ENCODE data around the gene WDR33.

WDR33 gene

DNA sequence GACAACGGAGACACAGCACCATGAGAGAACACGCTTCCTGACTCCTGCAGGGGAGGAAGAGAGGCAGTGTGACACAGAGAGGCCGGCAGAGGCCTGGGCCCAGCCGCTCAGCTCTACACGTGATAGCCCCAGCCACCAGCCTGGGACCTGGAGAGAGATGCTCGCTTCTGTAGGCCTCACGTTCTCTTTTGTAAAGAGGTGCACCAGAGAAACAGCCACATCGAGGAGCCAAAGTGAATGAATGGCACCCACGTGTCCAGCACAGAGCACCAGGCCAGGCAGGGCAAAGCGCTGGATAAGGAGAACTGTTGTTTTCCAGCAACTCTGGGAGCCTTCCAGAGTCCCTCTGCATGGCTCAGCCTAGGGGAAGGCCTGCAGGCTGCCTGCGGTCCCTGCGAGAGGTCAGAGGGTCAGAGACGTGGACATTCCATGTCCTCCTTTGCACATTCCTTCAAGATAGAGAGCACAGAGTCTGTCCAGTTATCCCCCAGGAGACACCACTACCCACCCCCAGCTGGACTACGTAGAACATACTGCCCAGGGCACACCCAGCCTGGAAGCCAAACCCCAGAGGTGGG lies 149.8 kb downstream of the WDR33 start:
- H3K9me3 ChIP-seq (ENCODE audit: control insufficient read depth in 5 of 5, low read length in 5 of 5), result no peaks in the 10 kb centered on the region
- peak overlapping the region in 1 of 5 donors; percentile 28 for H3K9ac ChIP-seq (ENCODE audit: low read length in 5 of 5)
- H3K4me1 ChIP-seq (ENCODE audit: control insufficient read depth in 5 of 5, insufficient read depth in 5 of 5, low read length in 5 of 5), result peaks cover 15 to 92% (median 70%) of the 10 kb centered on the region in 5 donors
- H3K4me3 ChIP-seq (ENCODE audit: low read depth in 1 of 5, low read length in 5 of 5), result no peak overlapping the region
- peak overlapping the region; percentile 69 for H3K27ac ChIP-seq (ENCODE audit: low read depth, low read length)
- H3K36me3 ChIP-seq (ENCODE audit: control insufficient read depth in 5 of 5, insufficient read depth in 5 of 5, low read length in 5 of 5), result peaks cover 0 to 9% (median 3%) of the 10 kb centered on the region in 5 donors
- peaks cover 2 to 10% (median 6%) of the 10 kb centered on the region in 5 donors for H3K27me3 ChIP-seq (ENCODE audit: control insufficient read depth in 5 of 5, insufficient read depth in 4 of 5, low read length in 5 of 5)

DNA sequence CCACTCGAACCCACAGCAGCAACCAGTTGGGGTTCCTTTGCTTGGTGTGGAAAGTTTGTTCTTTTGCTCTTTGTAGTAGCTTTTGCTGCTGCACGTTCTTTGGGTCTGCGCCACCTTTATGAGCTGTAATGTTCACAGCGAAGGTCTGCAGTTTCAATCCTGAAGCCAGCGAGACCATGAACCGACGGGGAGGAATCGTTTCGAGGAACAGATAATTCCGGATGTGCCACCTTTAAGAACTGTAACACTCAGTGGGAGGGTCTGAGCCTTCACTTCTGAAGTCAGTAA lies 150.7 kb downstream of the WDR33 start:
- H3K9ac ChIP-seq (ENCODE audit: low read length in 5 of 5), result no peak overlapping the region
- no peaks in the 10 kb centered on the region for H3K9me3 ChIP-seq (ENCODE audit: control insufficient read depth in 5 of 5, low read length in 5 of 5)
- H3K4me1 ChIP-seq (ENCODE audit: control insufficient read depth in 5 of 5, insufficient read depth in 5 of 5, low read length in 5 of 5), result peaks cover 15 to 92% (median 70%) of the 10 kb centered on the region in 5 donors
- H3K27me3 ChIP-seq (ENCODE audit: control insufficient read depth in 5 of 5, insufficient read depth in 4 of 5, low read length in 5 of 5), result peaks cover 2 to 10% (median 6%) of the 10 kb centered on the region in 5 donors
- H3K36me3 ChIP-seq (ENCODE audit: control insufficient read depth in 5 of 5, insufficient read depth in 5 of 5, low read length in 5 of 5), result peaks cover 0 to 14% (median 3%) of the 10 kb centered on the region in 5 donors
- no peak overlapping the region for H3K4me3 ChIP-seq (ENCODE audit: low read depth in 1 of 5, low read length in 5 of 5)
- peak overlapping the region; percentile 72 for H3K27ac ChIP-seq (ENCODE audit: low read depth, low read length)

DNA sequence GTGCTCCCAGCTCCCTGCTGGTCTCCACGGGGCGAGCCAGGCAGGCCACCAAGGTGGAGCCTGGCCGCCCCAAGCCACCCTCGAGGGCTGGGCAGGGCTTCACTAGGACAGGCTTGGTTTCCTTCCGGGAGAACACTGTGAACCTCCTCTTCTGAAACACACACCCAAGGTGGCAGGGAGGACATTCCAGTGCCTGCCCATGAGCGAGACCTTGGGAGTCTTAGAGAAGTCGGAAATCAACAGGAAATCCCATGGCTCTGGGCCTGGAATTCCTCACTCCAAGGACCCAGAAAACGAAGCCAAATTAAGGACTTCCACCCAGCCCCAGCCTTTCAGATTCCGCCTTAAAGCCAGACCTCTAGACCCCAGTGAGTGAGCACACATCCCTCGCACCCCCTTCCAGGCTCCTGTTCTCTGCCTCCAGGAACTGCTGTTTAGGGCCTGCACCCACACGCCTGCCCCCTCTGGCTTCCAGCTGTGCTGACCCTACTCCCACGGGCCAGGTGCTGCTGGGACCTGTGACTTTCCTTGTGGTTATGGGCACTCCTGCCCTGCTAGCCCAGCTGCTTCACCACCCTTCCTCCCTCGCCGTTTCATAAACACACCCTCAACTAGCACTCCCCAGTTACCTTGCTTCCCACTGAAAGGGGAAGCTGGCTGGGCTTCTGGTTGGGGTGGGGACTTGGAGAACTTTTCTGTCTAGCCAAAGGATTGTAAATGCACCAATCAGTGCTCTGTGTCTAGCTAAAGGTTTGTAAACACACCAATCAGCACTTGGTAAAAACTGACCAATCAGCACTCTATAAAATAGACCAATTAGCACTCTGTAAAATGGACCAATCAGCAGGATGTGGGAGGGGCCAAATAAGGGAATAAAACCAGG lies 151.3 kb downstream of the WDR33 start:
- Histone ChIP-seq H3K9me3 (ENCODE audit: control insufficient read depth in 5 of 5, low read length in 5 of 5) (no peaks in the 10 kb centered on the region), H3K36me3 (ENCODE audit: control insufficient read depth in 5 of 5, insufficient read depth in 5 of 5, low read length in 5 of 5) (peaks cover 0 to 17% (median 6%) of the 10 kb centered on the region in 5 donors), H3K4me1 (ENCODE audit: control insufficient read depth in 5 of 5, insufficient read depth in 5 of 5, low read length in 5 of 5) (peaks cover 15 to 91% (median 67%) of the 10 kb centered on the region in 5 donors), H3K27ac (ENCODE audit: low read depth, low read length) (peak overlapping the region; percentile 72), H3K27me3 (ENCODE audit: control insufficient read depth in 5 of 5, insufficient read depth in 4 of 5, low read length in 5 of 5) (peaks cover 2 to 9% (median 5%) of the 10 kb centered on the region in 5 donors), H3K9ac (ENCODE audit: low read length in 5 of 5) (no peak overlapping the region), H3K4me3 (ENCODE audit: low read depth in 1 of 5, low read length in 5 of 5) (peak overlapping the region in 2 of 5 donors; percentile 16 to 30)

DNA sequence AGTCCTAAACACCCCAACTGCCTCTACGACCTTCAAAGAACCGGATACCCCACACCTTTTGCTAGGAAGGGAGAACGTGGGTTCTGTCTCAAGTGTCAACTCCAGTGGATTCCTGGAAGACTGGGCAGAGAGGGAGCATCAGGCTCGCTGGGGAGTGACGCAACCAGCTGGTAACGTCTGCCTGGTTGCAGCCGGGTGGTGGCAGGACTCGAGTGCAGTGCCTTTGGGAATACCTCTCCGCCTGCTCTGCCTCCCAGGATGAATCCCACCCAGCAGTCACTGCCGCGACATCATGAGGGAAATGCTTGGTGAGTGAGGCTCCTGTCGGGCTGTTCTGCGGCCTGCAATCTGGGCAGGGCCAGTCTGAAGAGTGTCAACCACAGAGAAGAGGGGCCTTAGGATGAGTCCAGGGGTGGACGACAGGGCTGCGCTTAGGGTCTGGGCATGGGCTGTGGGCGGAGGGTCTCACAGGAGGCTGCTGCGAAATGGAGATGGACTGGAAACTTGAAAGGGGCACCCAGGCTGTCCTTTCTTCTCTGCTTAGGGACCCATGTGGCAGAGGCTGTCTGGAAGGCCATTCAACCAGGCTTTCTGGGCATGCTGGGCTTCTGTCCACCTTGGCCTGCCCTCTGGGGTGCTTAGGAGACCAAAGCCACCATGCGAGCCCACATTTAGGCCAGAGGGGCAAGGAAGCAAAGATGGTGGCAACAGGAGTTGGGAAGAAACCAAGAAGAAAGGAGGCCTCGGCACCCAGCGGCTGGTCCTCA lies 152.1 kb downstream of the WDR33 start:
- Histone ChIP-seq H3K4me1 (ENCODE audit: control insufficient read depth in 5 of 5, insufficient read depth in 5 of 5, low read length in 5 of 5) (peaks cover 15 to 90% (median 63%) of the 10 kb centered on the region in 5 donors), H3K4me3 (ENCODE audit: low read depth in 1 of 5, low read length in 5 of 5) (peak overlapping the region in 1 of 5 donors; percentile 26), H3K9me3 (ENCODE audit: control insufficient read depth in 5 of 5, low read length in 5 of 5) (no peaks in the 10 kb centered on the region), H3K9ac (ENCODE audit: low read length in 5 of 5) (peak overlapping the region in 1 of 5 donors; percentile 30), H3K27me3 (ENCODE audit: control insufficient read depth in 5 of 5, insufficient read depth in 4 of 5, low read length in 5 of 5) (peaks cover 0 to 8% (median 4%) of the 10 kb centered on the region in 5 donors), H3K27ac (ENCODE audit: low read depth, low read length) (peak overlapping the region; percentile 72), H3K36me3 (ENCODE audit: control insufficient read depth in 5 of 5, insufficient read depth in 5 of 5, low read length in 5 of 5) (peaks cover 0 to 25% (median 14%) of the 10 kb centered on the region in 5 donors)

DNA sequence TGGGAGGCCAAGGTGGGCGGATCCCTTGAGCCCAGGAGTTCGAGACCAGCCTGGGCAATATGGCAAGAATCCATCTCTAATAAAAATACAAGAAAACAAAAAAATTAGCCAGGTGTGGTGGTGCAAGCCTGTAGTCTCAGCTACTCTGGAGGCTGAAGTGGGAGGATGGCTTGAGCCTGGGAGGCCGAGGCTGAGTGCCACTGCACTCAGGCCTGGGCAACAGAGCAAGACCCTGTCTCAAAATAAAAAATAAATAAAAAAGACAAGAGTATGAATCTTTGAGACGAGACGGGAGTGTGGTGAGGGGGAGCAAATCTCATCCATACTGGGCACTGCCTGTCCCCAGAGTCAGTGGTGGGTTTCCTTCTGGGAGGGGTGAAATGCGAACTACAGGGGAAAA lies 152.8 kb downstream of the WDR33 start:
- H3K36me3 ChIP-seq (ENCODE audit: control insufficient read depth in 5 of 5, insufficient read depth in 5 of 5, low read length in 5 of 5), result peaks cover 0 to 31% (median 19%) of the 10 kb centered on the region in 5 donors

DNA sequence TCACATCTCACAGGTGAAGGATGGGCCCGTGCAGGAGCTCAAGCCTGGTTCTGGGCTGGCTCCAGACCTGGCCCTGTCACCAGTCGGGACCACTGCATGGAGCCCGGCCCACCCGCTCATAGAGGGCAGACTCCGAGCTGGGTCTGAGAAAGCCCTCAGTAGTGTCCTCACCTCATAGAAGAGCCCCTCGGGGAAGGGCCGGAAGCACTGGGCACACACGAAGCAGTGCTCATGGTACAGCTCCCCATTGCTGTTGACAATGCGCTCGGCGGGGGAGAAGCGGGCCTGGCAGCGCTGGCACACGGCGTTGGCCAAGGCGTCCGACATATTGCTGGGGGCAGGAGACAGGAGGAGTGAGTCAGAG lies 153.8 kb downstream of the WDR33 start:
- Histone ChIP-seq H3K4me1 (ENCODE audit: control insufficient read depth in 5 of 5, insufficient read depth in 5 of 5, low read length in 5 of 5) (peaks cover 12 to 91% (median 57%) of the 10 kb centered on the region in 5 donors), H3K9ac (ENCODE audit: low read length in 5 of 5) (no peak overlapping the region), H3K4me3 (ENCODE audit: low read depth in 1 of 5, low read length in 5 of 5) (no peak overlapping the region), H3K27ac (ENCODE audit: low read depth, low read length) (no peak overlapping the region), H3K36me3 (ENCODE audit: control insufficient read depth in 5 of 5, insufficient read depth in 5 of 5, low read length in 5 of 5) (peaks cover 0 to 40% (median 24%) of the 10 kb centered on the region in 5 donors), H3K27me3 (ENCODE audit: control insufficient read depth in 5 of 5, insufficient read depth in 4 of 5, low read length in 5 of 5) (no peaks in the 10 kb centered on the region), H3K9me3 (ENCODE audit: control insufficient read depth in 5 of 5, low read length in 5 of 5) (no peaks in the 10 kb centered on the region)

More for the DNA sequence above, 152.8 kb downstream of the WDR33 start:
- H3K9ac ChIP-seq (ENCODE audit: low read length in 5 of 5), result peak overlapping the region in 1 of 5 donors; percentile 30
- H3K4me1 ChIP-seq (ENCODE audit: control insufficient read depth in 5 of 5, insufficient read depth in 5 of 5, low read length in 5 of 5), result peaks cover 15 to 89% (median 56%) of the 10 kb centered on the region in 5 donors
- no peaks in the 10 kb centered on the region for H3K9me3 ChIP-seq (ENCODE audit: control insufficient read depth in 5 of 5, low read length in 5 of 5)
- H3K27ac ChIP-seq (ENCODE audit: low read depth, low read length), result peak overlapping the region; percentile 72
- H3K4me3 ChIP-seq (ENCODE audit: low read depth in 1 of 5, low read length in 5 of 5), result no peak overlapping the region
- H3K27me3 ChIP-seq (ENCODE audit: control insufficient read depth in 5 of 5, insufficient read depth in 4 of 5, low read length in 5 of 5), result peaks cover 0 to 3% (median 1%) of the 10 kb centered on the region in 5 donors

DNA sequence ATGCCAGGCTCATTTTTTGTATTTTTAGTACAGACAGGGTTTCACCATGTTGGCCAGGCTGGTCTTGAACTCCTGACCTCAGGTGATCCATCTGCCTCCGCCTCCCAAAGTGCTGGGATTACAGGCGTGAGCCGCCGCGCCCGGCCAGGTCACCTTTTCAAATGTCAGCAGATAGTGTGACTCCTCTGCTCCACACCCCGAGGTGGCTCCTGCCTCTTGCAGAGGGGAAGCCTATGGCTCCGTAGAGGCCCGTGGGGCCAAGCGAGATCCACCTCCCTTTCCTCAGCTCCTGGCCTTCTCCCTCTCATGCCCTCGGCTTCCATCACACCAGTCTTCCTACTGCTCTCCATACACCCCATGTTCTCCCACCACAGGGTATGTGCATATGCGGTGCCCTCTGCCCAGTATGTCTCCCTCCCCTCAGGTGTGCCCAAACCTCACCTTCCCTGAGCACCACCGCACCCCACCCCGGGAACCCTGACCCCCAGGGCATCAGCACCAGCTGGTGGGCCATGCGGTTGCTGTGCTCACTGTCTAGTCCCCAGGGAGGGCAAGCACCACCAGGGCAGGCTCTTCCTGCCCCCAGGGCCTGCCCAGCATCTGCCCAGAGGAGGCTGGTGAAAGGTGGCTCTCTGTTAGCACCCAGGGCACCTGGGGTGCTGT lies 154.3 kb downstream of the WDR33 start:
- Histone ChIP-seq H3K9me3 (ENCODE audit: control insufficient read depth in 5 of 5, low read length in 5 of 5) (no peaks in the 10 kb centered on the region), H3K4me1 (ENCODE audit: control insufficient read depth in 5 of 5, insufficient read depth in 5 of 5, low read length in 5 of 5) (peaks cover 10 to 91% (median 55%) of the 10 kb centered on the region in 5 donors), H3K9ac (ENCODE audit: low read length in 5 of 5) (no peak overlapping the region), H3K4me3 (ENCODE audit: low read depth in 1 of 5, low read length in 5 of 5) (no peak overlapping the region), H3K27me3 (ENCODE audit: control insufficient read depth in 5 of 5, insufficient read depth in 4 of 5, low read length in 5 of 5) (no peaks in the 10 kb centered on the region), H3K27ac (ENCODE audit: low read depth, low read length) (no peak overlapping the region), H3K36me3 (ENCODE audit: control insufficient read depth in 5 of 5, insufficient read depth in 5 of 5, low read length in 5 of 5) (peaks cover 0 to 44% (median 24%) of the 10 kb centered on the region in 5 donors)

DNA sequence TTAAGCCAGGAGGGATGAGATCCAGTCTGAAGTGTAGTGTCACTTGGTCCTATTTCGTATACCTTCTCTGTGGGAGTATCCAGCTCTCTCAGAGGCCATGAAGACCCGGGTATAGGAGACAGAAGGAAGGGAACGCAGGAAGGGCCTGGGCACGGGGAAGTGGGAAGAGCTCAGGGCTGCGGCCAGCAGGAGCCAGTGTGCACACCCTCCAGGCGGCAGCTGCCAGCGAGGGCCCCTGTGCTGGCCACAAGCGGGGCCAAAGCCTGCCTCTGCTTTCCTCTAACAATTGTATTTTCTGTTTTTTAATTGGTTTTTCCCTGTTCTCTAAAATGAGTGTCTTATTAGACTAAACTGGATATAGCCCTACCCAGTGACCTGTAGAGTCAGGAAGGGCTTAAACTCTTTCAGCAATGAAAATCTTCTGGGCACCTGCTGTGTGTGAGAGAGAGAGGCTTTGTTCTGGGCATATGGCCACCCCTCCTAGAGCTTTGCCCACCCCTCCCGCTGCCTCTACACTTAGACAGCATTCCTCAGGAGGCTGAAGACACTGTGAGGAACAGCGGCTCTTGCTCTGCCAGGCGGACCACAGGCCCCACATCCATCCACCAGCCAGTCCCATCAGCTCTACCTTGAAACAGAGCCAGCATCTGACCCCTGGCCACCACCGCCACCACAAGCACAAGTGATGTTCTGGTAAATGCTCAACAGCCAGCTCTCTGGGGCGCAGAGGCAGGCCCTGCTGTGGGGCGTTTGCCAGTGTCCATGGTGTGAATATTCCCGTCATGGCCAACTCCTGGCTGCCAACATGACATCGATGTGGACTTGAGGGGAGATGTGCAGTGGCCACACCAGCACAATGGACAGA lies 155.5 kb downstream of the WDR33 start:
- H3K36me3 ChIP-seq (ENCODE audit: control insufficient read depth in 5 of 5, insufficient read depth in 5 of 5, low read length in 5 of 5), result peaks cover 0 to 54% (median 30%) of the 10 kb centered on the region in 5 donors
- H3K4me3 ChIP-seq (ENCODE audit: low read depth in 1 of 5, low read length in 5 of 5), result no peak overlapping the region
- no peaks in the 10 kb centered on the region for H3K9me3 ChIP-seq (ENCODE audit: control insufficient read depth in 5 of 5, low read length in 5 of 5)
- H3K4me1 ChIP-seq (ENCODE audit: control insufficient read depth in 5 of 5, insufficient read depth in 5 of 5, low read length in 5 of 5), result peaks cover 3 to 91% (median 43%) of the 10 kb centered on the region in 5 donors
- peak overlapping the region; percentile 13 for H3K27ac ChIP-seq (ENCODE audit: low read depth, low read length)
- no peaks in the 10 kb centered on the region for H3K27me3 ChIP-seq (ENCODE audit: control insufficient read depth in 5 of 5, insufficient read depth in 4 of 5, low read length in 5 of 5)
- H3K9ac ChIP-seq (ENCODE audit: low read length in 5 of 5), result peak overlapping the region in 1 of 5 donors; percentile 29

DNA sequence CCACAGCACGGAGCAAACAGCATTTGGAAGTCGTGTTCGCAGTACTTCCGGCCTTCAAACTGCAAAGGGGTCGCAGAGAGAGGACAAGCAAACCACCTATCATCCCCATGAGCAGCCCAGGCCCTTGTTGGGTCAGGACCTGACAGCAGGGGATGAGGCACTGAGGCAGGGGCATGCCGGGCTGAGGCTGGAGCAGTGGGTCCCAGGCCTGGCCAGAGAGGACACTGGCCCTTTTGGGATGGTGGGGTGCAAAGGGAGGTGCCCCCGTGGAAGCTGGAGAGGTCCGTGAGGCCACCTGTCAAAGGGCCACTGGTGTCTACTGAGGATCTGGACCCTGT lies 156.2 kb downstream of the WDR33 start:
- no peaks in the 10 kb centered on the region for H3K9me3 ChIP-seq (ENCODE audit: control insufficient read depth in 5 of 5, low read length in 5 of 5)
- H3K27ac ChIP-seq (ENCODE audit: low read depth, low read length), result no peak overlapping the region
- H3K4me1 ChIP-seq (ENCODE audit: control insufficient read depth in 5 of 5, insufficient read depth in 5 of 5, low read length in 5 of 5), result peaks cover 3 to 91% (median 42%) of the 10 kb centered on the region in 5 donors
- no peak overlapping the region for H3K9ac ChIP-seq (ENCODE audit: low read length in 5 of 5)
- no peaks in the 10 kb centered on the region for H3K27me3 ChIP-seq (ENCODE audit: control insufficient read depth in 5 of 5, insufficient read depth in 4 of 5, low read length in 5 of 5)
- H3K4me3 ChIP-seq (ENCODE audit: low read depth in 1 of 5, low read length in 5 of 5), result no peak overlapping the region
- peaks cover 0 to 57% (median 30%) of the 10 kb centered on the region in 5 donors for H3K36me3 ChIP-seq (ENCODE audit: control insufficient read depth in 5 of 5, insufficient read depth in 5 of 5, low read length in 5 of 5)

Data from subcutaneous abdominal adipose tissue (tissue), 5 donors.